WTC11 (cell line): Measurements from ENCODE around the gene SYNGR1. TPM values are rescaled to one million over a fixed set of nuclear protein-coding genes. Genes with fewer than 3 reads are reported as not detected.

Source experiments
- ATAC-seq: fragments of 200-7000 bp; cut with Tn5 transposase; 2 replicates; pipeline ENCODE4 v1.10.0; 2021; ENCODE audit warnings: mild to moderate bottlenecking, moderate library complexity
- CTCF ChIA-PET: fragments of 300-600 bp; sonication (Branson Sonifier 250); formaldehyde crosslinking; loops from one replicate; lab custom pipeline; 2021; ENCODE audit warnings: antibody characterized with exemption; lab: Charles Lee
- POLR2A ChIA-PET: fragments of 350-600 bp; sonication (Branson Sonifier 250); formaldehyde crosslinking; loops from one replicate; lab custom pipeline; 2021; ENCODE audit warnings: antibody characterized with exemption; lab: Charles Lee
- DNase-seq: peaks from one replicate; pipeline ENCODE4 v3.0.0; 2021; ENCODE audit warnings: low spot score
- H3K27ac Mint-ChIP-seq: 2 replicates; pipeline ENCODE4 v1.8.0; 2021; ENCODE audit warnings: mixed read lengths
- H3K27me3 Mint-ChIP-seq: 2 replicates; pipeline ENCODE4 v1.8.0; 2021; ENCODE audit warnings: low read depth, mild to moderate bottlenecking, moderate library complexity, mixed read lengths
- H3K36me3 Mint-ChIP-seq: 2 replicates; pipeline ENCODE4 v1.8.0; 2021; ENCODE audit warnings: mixed read lengths
- H3K4me1 Mint-ChIP-seq: 2 replicates; pipeline ENCODE4 v1.8.0; 2022; ENCODE audit warnings: mixed read lengths
- H3K4me3 Mint-ChIP-seq: 2 replicates; pipeline ENCODE4 v1.8.0; 2021; ENCODE audit warnings: mild to moderate bottlenecking, moderate library complexity, mixed read lengths
- H3K9me3 Mint-ChIP-seq: 2 replicates; pipeline ENCODE4 v1.8.0; 2021; ENCODE audit warnings: mixed read lengths
- ELF4 ChIP-seq: sonication (generic); formaldehyde crosslinking; IDR thresholded peaks from 2 replicates; pipeline ENCODE4 v1.8.1; 2022; ENCODE audit warnings: low read depth, mild to moderate bottlenecking, moderate library complexity, missing genetic modification reagents
- FOXJ3 ChIP-seq: sonication (generic); formaldehyde crosslinking; IDR thresholded peaks from 2 replicates; pipeline ENCODE4 v1.9.0; 2021; ENCODE audit warnings: missing genetic modification reagents, mild to moderate bottlenecking, borderline replicate concordance
- FOXK1 ChIP-seq: sonication (generic); formaldehyde crosslinking; IDR thresholded peaks from 2 replicates; pipeline ENCODE4 v1.8.0; 2022; ENCODE audit warnings: mild to moderate bottlenecking, moderate library complexity, missing genetic modification reagents
- FOXP1 ChIP-seq: sonication (generic); formaldehyde crosslinking; IDR thresholded peaks from 2 replicates; pipeline ENCODE4 v1.8.0; 2022; ENCODE audit warnings: missing genetic modification reagents, mild to moderate bottlenecking, moderate library complexity, borderline replicate concordance
- FOXP4 ChIP-seq: sonication (generic); formaldehyde crosslinking; IDR thresholded peaks from 2 replicates; pipeline ENCODE4 v1.8.0; 2022; ENCODE audit warnings: mild to moderate bottlenecking, missing genetic modification reagents
- GABPB1 ChIP-seq: sonication (generic); formaldehyde crosslinking; IDR thresholded peaks from 2 replicates; pipeline ENCODE4 v1.8.1; 2023; ENCODE audit warnings: mild to moderate bottlenecking, missing genetic modification reagents
- MAX ChIP-seq: sonication (generic); formaldehyde crosslinking; IDR thresholded peaks from 2 replicates; pipeline ENCODE4 v1.8.0; 2022; ENCODE audit warnings: mild to moderate bottlenecking, missing genetic modification reagents
- MYBL2 ChIP-seq: sonication (generic); formaldehyde crosslinking; IDR thresholded peaks from 2 replicates; pipeline ENCODE4 v1.8.1; 2023; ENCODE audit warnings: mild to moderate bottlenecking, moderate library complexity, missing genetic modification reagents
- NR1H2 ChIP-seq: sonication (generic); formaldehyde crosslinking; IDR thresholded peaks from 2 replicates; pipeline ENCODE4 v1.9.0; 2021; ENCODE audit warnings: mild to moderate bottlenecking, moderate library complexity, missing genetic modification reagents
- SMAD3 ChIP-seq: sonication (generic); formaldehyde crosslinking; IDR thresholded peaks from 2 replicates; pipeline ENCODE4 v1.8.0; 2022; ENCODE audit warnings: missing genetic modification reagents, mild to moderate bottlenecking, borderline replicate concordance
- SOX15 ChIP-seq: fragments of 250-450 bp; sonication (Bioruptor Pico); IDR thresholded peaks from 2 replicates; pipeline ENCODE4 v1.9.0; 2021; ENCODE audit warnings: mild to moderate bottlenecking
- SP1 ChIP-seq: sonication (generic); formaldehyde crosslinking; conservative IDR thresholded peaks from 2 replicates; pipeline ENCODE4 v1.8.1; 2022; ENCODE audit warnings: missing genetic modification reagents
- USF1 ChIP-seq: sonication (generic); formaldehyde crosslinking; IDR thresholded peaks from 2 replicates; pipeline ENCODE4 v1.8.0; 2022; ENCODE audit warnings: mild to moderate bottlenecking, missing genetic modification reagents
- ZNF232 ChIP-seq: sonication (generic); formaldehyde crosslinking; IDR thresholded peaks from 2 replicates; pipeline ENCODE4 v1.8.0; 2022; ENCODE audit warnings: mild to moderate bottlenecking, missing genetic modification reagents
- ZNF671 ChIP-seq: fragments of 250-450 bp; sonication (Bioruptor Pico); IDR thresholded peaks from 2 replicates; pipeline ENCODE4 v1.8.0; 2021; ENCODE audit warnings: mild to moderate bottlenecking
- total RNA-seq: library from RNA; stranded (reverse); gene quantifications from 3 replicates; pipeline ENCODE4 v1.2.3, GENCODE V29; 2021
- TF ChIP-seq, protein P1 (sequence below): sonication (generic); formaldehyde crosslinking; IDR thresholded peaks from 2 replicates; pipeline ENCODE4 v1.8.0; 2023; ENCODE audit warnings: missing genetic modification reagents
- TF ChIP-seq, protein P2 (sequence below): sonication (generic); formaldehyde crosslinking; IDR thresholded peaks from 2 replicates; pipeline ENCODE4 v1.8.1; 2023; ENCODE audit warnings: mild to moderate bottlenecking, missing genetic modification reagents
- TF ChIP-seq, protein P3 (sequence below): sonication (generic); formaldehyde crosslinking; IDR thresholded peaks from 2 replicates; pipeline ENCODE4 v1.8.1; 2023; ENCODE audit warnings: mild to moderate bottlenecking, missing genetic modification reagents, borderline replicate concordance
- TF ChIP-seq, protein P4 (sequence below): sonication (generic); formaldehyde crosslinking; conservative IDR thresholded peaks from 2 replicates; pipeline ENCODE4 v1.8.1; 2022; ENCODE audit warnings: mild to moderate bottlenecking, missing genetic modification reagents

The SYNGR1 gene
- total RNA-seq, 1 experiment from 2014 or later = 35.3 TPM

DNA sequence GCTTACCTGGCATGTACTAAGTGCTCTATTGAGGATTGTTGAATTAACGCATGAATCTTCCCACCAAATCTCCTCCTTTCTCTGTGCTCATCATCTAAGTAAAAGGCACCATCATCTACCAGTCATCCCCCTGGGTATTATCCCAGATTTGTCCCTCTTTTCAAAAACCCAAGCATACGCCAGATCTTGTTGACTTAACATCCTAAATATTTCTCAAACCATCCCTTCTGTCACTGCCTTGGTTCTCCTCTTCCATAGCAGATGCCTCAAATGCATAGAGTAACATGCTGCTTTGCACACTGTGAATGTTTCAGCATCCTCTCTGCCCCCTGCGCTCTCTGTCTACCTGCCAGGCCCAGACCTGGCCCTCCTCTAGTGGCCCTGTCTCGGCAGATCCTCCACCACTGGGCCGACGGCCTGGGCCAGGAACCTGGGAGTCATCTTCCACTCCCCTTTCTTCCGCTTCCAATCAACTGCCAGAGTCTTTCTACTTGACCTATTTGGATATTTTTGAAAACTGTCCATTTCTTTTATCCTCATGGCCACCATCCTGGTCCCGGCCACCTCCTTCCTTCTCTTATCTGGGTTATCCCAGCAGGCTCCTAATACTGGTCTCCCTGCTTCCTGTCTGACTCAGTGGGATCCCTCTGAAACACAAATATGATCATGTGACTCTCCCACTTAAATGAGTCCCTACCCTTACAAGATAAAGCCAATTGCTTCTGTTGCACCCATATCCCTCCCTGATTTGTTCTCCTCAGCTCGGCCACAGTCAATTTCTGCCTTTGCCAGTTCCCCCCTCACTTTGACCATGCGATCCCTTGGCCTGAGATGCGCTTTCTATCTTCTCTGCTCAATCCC lies 46.4 kb downstream of the SYNGR1 start:
- no peak for ATAC-seq
- no peak overlapping the region for H3K27ac Mint-ChIP-seq
- no peak overlapping the region for H3K4me3 Mint-ChIP-seq
- ChIA-PET CTCF (no interaction called here), POLR2A (no interaction called here)
- peaks cover 7% of the 10 kb centered on the region for H3K4me1 Mint-ChIP-seq
- H3K9me3 Mint-ChIP-seq = no peaks in the 10 kb centered on the region
- TF ChIP-seq FOXP1 (no peak), USF1 (CRISPR knock-in tag) (no peak), SMAD3 (CRISPR knock-in tag) (no peak), NR1H2 (CRISPR knock-in tag) (no peak), SOX15 (CRISPR knock-in tag) (no peak), FOXJ3 (CRISPR knock-in tag) (no peak), MYBL2 (CRISPR knock-in tag) (no peak), ZNF232 (CRISPR knock-in tag) (no peak), FOXP4 (no peak)
- peaks cover 2% of the 10 kb centered on the region; the same call in 1 of the 2 replicates for H3K27me3 Mint-ChIP-seq
- no peak for DNase-seq
- H3K36me3 Mint-ChIP-seq = no peaks in the 10 kb centered on the region

GRCh38 chr22:39396797-39397195 lies 47.0 kb downstream of the SYNGR1 start:
- DNase-seq (no peak), ATAC-seq (no peak)
- Mint-ChIP-seq H3K4me1 (peaks cover 8% of the 10 kb centered on the region), H3K4me3 (no peak overlapping the region), H3K9me3 (no peaks in the 10 kb centered on the region), H3K27me3 (peaks cover 2% of the 10 kb centered on the region; the same call in 1 of the 2 replicates), H3K36me3 (no peaks in the 10 kb centered on the region), H3K27ac (no peak overlapping the region)
- ChIA-PET CTCF (no interaction called here), POLR2A (no interaction called here)
- TF ChIP-seq, protein P1, sequence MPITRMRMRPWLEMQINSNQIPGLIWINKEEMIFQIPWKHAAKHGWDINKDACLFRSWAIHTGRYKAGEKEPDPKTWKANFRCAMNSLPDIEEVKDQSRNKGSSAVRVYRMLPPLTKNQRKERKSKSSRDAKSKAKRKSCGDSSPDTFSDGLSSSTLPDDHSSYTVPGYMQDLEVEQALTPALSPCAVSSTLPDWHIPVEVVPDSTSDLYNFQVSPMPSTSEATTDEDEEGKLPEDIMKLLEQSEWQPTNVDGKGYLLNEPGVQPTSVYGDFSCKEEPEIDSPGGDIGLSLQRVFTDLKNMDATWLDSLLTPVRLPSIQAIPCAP (CRISPR knock-in tag) = no peak
- TF ChIP-seq MAX (no peak), SP1 (CRISPR knock-in tag) (no peak), ZNF671 (no peak), NR1H2 (CRISPR knock-in tag) (no peak), ELF4 (CRISPR knock-in tag) (no peak), SMAD3 (CRISPR knock-in tag) (no peak), FOXK1 (CRISPR knock-in tag) (no peak), FOXP4 (no peak), FOXJ3 (CRISPR knock-in tag) (no peak), GABPB1 (CRISPR knock-in tag) (no peak), USF1 (CRISPR knock-in tag) (no peak)
- TF ChIP-seq, protein P2, sequence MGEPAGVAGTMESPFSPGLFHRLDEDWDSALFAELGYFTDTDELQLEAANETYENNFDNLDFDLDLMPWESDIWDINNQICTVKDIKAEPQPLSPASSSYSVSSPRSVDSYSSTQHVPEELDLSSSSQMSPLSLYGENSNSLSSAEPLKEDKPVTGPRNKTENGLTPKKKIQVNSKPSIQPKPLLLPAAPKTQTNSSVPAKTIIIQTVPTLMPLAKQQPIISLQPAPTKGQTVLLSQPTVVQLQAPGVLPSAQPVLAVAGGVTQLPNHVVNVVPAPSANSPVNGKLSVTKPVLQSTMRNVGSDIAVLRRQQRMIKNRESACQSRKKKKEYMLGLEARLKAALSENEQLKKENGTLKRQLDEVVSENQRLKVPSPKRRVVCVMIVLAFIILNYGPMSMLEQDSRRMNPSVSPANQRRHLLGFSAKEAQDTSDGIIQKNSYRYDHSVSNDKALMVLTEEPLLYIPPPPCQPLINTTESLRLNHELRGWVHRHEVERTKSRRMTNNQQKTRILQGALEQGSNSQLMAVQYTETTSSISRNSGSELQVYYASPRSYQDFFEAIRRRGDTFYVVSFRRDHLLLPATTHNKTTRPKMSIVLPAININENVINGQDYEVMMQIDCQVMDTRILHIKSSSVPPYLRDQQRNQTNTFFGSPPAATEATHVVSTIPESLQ (CRISPR knock-in tag) = no peak
- TF ChIP-seq, protein P3, sequence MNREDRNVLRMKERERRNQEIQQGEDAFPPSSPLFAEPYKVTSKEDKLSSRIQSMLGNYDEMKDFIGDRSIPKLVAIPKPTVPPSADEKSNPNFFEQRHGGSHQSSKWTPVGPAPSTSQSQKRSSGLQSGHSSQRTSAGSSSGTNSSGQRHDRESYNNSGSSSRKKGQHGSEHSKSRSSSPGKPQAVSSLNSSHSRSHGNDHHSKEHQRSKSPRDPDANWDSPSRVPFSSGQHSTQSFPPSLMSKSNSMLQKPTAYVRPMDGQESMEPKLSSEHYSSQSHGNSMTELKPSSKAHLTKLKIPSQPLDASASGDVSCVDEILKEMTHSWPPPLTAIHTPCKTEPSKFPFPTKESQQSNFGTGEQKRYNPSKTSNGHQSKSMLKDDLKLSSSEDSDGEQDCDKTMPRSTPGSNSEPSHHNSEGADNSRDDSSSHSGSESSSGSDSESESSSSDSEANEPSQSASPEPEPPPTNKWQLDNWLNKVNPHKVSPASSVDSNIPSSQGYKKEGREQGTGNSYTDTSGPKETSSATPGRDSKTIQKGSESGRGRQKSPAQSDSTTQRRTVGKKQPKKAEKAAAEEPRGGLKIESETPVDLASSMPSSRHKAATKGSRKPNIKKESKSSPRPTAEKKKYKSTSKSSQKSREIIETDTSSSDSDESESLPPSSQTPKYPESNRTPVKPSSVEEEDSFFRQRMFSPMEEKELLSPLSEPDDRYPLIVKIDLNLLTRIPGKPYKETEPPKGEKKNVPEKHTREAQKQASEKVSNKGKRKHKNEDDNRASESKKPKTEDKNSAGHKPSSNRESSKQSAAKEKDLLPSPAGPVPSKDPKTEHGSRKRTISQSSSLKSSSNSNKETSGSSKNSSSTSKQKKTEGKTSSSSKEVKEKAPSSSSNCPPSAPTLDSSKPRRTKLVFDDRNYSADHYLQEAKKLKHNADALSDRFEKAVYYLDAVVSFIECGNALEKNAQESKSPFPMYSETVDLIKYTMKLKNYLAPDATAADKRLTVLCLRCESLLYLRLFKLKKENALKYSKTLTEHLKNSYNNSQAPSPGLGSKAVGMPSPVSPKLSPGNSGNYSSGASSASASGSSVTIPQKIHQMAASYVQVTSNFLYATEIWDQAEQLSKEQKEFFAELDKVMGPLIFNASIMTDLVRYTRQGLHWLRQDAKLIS = no peak
- TF ChIP-seq, protein P4, sequence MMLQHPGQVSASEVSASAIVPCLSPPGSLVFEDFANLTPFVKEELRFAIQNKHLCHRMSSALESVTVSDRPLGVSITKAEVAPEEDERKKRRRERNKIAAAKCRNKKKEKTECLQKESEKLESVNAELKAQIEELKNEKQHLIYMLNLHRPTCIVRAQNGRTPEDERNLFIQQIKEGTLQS (CRISPR knock-in tag) = no peak
